Stimulated activated CD8-positive, alpha-beta memory T cell treated with anti-CD3 and anti-CD28 coated beads, Interleukin-15, amount 100 ng/mL, for 4 hours (primary cell): ENCODE results near the gene ARSI.

Source experiments
- DNase-seq, 2 donors: peaks; one replicate each; pipeline ENCODE4 v3.0.0-alpha.2; 2020; ENCODE audit warnings: low read depth in 2 of 2

Gene ARSI

GRCh38 chr5:150302301-150303069 is at the start of gene ARSI:
ARSI (minus strand) TSS chr5:150302905; CDS start chr5:150302373, 532 bp downstream.
- DNase-seq = no peak

DNA sequence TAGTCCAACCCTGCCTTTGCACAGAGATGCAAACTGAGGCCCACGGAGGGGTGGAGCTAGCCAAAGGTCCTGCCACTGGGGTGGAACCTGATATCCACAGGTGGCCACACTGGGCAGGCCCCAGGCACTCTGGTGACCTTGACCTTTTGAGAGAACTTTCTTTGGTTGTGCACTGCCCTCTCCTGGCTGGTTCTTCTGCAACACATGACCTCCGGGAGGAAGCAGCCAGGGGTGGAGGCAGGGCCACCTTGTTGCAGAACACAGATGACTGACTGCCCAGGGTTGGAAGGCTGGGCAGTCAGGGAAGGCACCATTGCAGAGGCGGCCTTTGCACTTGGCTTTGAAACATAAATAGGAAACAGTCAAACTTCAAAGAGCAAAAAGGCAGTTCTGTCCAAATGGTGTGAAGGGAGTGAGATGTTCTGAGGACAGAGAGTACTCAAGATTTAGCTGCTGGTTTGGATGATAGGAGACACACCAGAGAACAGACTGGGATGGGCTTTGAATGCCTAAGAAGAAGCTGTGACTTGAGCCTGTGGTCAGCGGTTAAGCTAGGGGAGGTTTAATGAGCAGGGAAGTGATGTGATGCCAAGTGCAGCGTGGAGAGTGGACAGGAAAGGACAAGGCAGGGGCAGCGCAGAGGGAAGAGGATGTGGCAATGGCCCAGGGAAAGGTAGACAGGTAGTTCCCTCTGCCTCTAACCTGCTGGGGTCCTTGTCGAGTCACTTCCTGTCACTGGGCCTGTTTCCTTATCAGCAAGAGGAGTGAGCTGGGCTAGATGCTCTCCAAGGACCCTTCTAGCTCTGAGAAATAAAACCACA is 48.0 kb upstream of the ARSI start:
- DNase-seq = no peak

GRCh38 chr5:150349681-150350275 is 47.1 kb upstream of the ARSI start:
- DNase-seq = no peak

GRCh38 chr5:150347451-150347850 is 44.7 kb upstream of the ARSI start:
- no peak for DNase-seq

- no peak for DNase-seq
These were observed 44.3 kb upstream of the ARSI start for GRCh38 chr5:150347003-150347402.

DNA sequence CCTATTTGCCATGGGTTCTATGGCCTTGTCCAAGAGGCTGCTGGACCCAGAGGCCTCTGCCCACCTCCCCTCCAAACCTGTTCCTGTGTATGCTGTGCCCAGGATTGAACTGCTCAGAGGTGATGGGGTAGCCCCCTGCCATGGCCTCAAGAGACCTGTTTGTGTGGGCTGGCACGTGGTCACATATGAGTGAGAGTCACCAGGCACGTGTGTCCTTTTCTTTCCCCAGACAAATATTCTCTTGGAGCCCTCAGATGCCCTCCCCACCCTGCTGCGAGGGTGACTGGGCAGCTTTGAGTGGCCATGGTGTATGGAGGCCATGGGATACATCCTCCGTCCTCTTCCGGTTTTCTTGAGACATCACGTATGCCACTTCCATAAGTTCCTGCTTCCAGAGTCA is 43.9 kb upstream of the ARSI start:
- DNase-seq = no peak

- no peak for DNase-seq
These were observed 43.0 kb upstream of the ARSI start for GRCh38 chr5:150345716-150346115.

- DNase-seq = no peak
These were observed 41.4 kb upstream of the ARSI start for GRCh38 chr5:150343994-150344631.

DNA sequence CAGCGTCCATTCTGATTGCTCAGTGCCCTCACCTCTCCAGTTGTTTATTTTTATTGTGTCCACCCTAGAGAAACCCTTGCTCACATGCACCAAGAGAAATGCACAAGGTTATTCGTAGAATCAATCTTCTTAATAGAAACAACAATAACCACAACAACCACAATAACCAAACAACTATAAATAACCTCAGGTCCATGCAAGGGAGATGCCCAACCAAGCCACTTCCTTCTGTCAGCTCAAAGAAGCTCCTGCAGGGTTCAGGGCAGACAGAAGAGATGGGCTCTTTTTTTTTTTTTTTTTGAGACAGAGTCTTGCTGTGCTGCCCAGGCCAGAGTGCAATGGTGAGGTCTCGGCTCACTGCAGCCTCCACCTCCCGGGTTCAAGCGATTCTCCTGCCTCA is 39.9 kb upstream of the ARSI start:
- DNase-seq = no peak

DNA sequence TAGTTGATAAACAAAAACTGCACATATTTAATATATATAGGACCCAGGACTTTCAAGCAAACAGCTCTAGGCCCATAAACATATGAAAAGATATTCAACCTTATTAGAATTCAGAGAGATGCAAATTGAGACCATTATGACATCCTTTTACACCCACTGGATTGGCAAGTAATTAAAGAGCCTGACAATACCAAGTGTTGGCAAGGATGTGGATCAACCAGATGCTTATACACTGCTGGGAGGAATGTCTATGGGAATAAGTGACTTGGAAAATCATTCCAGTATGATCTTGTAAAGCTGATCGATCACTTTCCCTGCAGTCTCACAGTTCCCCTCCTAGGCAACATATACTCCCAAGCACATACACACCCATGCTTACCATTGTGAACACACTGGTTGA is 39.3 kb upstream of the ARSI start:
- DNase-seq = no peak

- DNase-seq = no peak
These were observed 38.6 kb upstream of the ARSI start for GRCh38 chr5:150341331-150341730.

- DNase-seq = no peak
These were observed 38.0 kb upstream of the ARSI start for GRCh38 chr5:150340614-150341255.

DNA sequence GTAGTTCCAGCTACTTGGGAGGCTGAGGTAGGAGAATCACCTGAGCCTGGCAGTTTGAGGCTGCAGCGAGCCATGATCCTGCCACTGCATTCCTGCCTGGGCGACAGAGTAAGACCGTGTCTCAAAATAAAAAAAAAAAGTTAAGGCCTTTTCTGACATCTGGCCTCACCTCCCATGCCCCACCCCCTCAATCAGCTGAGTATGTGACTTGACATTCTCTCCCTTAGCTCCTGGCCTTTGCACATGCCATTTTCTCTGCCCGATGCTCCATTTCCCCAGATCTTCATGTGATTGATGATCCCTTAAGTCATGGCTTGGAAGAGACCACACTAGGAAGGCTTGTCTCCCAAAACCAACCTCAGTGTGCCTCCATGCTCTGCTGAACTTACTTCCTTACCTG is 37.1 kb upstream of the ARSI start:
- DNase-seq = no peak

- DNase-seq = no peak
These were observed 36.5 kb upstream of the ARSI start for GRCh38 chr5:150339165-150339564.

GRCh38 chr5:150338546-150338945 is 35.8 kb upstream of the ARSI start:
- no peak for DNase-seq

- DNase-seq = no peak
These were observed 33.1 kb upstream of the ARSI start for GRCh38 chr5:150335778-150336177.

- DNase-seq = no peak
These were observed 30.7 kb upstream of the ARSI start for GRCh38 chr5:150333400-150333799.

DNA sequence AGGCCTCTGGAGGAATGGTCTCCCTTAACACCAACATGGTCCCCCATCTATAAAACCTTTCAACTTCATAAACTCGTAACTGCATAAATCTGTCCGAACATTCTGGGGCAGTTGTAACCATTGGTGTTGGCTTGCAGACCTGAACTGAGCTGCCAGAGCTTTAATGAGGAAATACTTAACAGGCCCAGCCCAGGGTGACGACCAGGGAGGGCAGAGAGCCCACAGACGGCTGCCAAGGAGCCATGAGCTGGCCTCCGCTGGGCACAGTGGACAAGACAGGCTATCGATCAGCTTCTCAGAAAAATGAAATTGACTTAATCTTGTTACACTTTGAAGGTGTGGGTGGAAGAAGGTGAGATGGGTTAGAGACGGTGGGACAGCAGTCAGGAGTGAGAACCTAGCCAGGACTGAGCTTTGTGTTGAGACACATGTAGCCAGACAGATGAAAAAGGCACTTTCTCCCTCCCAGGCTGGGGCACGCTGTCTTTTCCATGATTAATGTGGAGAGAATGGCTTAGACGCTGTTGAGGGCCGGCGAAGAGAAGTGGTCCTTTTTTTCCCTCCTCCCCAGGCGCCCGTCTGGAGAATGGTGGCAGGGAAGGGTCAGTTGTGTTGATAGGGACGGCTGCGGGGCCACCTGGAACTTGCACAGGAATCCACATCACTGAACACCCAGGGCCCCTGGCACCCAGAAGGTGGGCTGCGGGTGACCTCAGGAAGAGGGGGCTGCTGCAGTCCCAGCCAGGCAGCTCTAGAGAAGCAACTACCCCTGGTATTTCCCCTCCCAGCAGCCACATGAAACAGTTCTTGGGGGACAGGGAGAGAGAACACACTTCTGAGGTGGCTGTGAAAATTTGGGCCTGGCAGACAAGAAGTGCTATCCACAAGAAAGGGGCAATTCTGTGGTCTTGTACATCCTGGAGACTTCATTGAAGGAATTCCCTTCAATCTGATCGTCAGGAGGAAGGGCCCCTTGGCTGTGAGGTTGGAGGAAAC is 27.5 kb upstream of the ARSI start:
- DNase-seq = no peak

GRCh38 chr5:150329038-150329437 is 26.3 kb upstream of the ARSI start:
- DNase-seq = no peak

DNA sequence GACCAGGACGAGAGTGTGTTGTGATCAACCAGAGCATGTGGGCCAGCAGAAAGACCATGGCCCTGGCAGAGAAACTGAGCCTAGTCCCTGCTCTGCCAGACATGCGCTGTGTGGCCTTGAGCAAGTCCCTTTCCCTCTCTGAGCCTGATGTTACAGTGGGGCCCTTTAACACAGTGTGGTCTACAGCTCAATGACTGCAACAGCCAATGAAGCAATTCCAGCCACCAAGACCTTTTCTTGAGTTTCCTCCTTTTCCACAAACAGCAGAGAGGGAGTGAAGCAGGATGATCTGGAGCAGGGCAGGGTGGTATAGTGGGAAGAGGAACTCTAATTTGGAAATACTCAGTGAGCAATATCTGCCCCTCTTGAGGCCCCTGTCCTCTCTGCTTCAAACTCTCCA is 25.8 kb upstream of the ARSI start:
- DNase-seq = no peak

- no peak for DNase-seq
These were observed 24.4 kb upstream of the ARSI start for GRCh38 chr5:150327139-150327538.
